Mesenchymal stem cell (in vitro differentiated cells and primary cell): Measurements from ENCODE around the gene DCAF10.
A peak's percentile ranks its signal among the peaks of the same experiment; 100 is the strongest.
"Not testable (repeated sequence)": the region's sequence is repeated elsewhere in the genome, so short reads cannot be mapped to it uniquely, and the experiment has no call there.

Experiments used
- DNase-seq: peaks from one replicate; pipeline ENCODE4 v3.0.0-alpha.2; 2013
- H2AFZ ChIP-seq: one replicate; pipeline ENCODE4 v1.6.1; 2013; ENCODE audit warnings: low read depth, mild to moderate bottlenecking, control low read depth, inconsistent platforms, low read length, moderate library complexity
- H2AK5ac ChIP-seq: 2 replicates; pipeline ENCODE4 v1.6.1; 2013; ENCODE audit warnings: low read length, moderate library complexity, mild to moderate bottlenecking, inconsistent platforms; ENCODE audit not compliant: severe bottlenecking
- H2BK120ac ChIP-seq: one replicate; pipeline ENCODE4 v1.6.1; 2013; ENCODE audit warnings: low read depth, mild to moderate bottlenecking, inconsistent platforms, low read length, moderate library complexity
- H2BK12ac ChIP-seq, 2 experiments: one replicate each; pipeline ENCODE4 v1.6.1; 2013; ENCODE audit warnings: inconsistent platforms in 2 of 2, low read length in 2 of 2, mild to moderate bottlenecking in 2 of 2, moderate library complexity in 2 of 2, control low read depth in 1 of 2
- H2BK15ac ChIP-seq: one replicate; pipeline ENCODE4 v1.6.1; 2013; ENCODE audit warnings: mild to moderate bottlenecking, low read depth, inconsistent platforms; ENCODE audit not compliant: poor library complexity, severe bottlenecking
- H2BK5ac ChIP-seq: 2 replicates; pipeline ENCODE4 v1.6.1; 2013; ENCODE audit warnings: low read depth, mild to moderate bottlenecking, low read length, control low read depth, inconsistent platforms; ENCODE audit not compliant: poor library complexity, severe bottlenecking
- H3K14ac ChIP-seq, 2 experiments: one replicate each; pipeline ENCODE4 v1.6.1; 2013; ENCODE audit warnings: inconsistent platforms in 2 of 2, low read length in 2 of 2, control low read depth in 1 of 2, mild to moderate bottlenecking in 1 of 2, moderate library complexity in 1 of 2
- H3K18ac ChIP-seq, 2 experiments: one replicate each; pipeline ENCODE4 v1.6.1; 2013; ENCODE audit warnings: inconsistent platforms in 2 of 2, low read length in 2 of 2, control low read depth in 1 of 2, low read depth in 1 of 2, mild to moderate bottlenecking in 1 of 2
- H3K23ac ChIP-seq, 2 experiments: one replicate each; pipeline ENCODE4 v1.6.1; 2013; ENCODE audit warnings: inconsistent platforms in 2 of 2, low read length in 2 of 2, mild to moderate bottlenecking in 2 of 2, moderate library complexity in 2 of 2, control low read depth in 1 of 2
- H3K27ac ChIP-seq: 2 replicates; pipeline ENCODE4 v1.5.1; 2013; ENCODE audit warnings: mild to moderate bottlenecking, moderate library complexity, low read length, control low read depth, inconsistent platforms; ENCODE audit not compliant: poor library complexity, severe bottlenecking
- H3K27me3 ChIP-seq, 2 experiments: 2 replicates each; pipeline versions ENCODE4 v1.6.1 to v1.7.0; 2013; ENCODE audit warnings: low read length in 2 of 2, mild to moderate bottlenecking in 2 of 2, moderate library complexity in 2 of 2, control low read depth in 1 of 2, inconsistent platforms in 1 of 2; ENCODE audit not compliant: control insufficient read depth in 1 of 2, insufficient read depth in 1 of 2
- H3K36me3 ChIP-seq, 2 experiments: 2 replicates each; pipeline versions ENCODE4 v1.6.1 to v1.7.0; 2013; ENCODE audit warnings: low read length in 2 of 2, control low read depth in 1 of 2, inconsistent platforms in 1 of 2, low read depth in 1 of 2, mild to moderate bottlenecking in 1 of 2; ENCODE audit not compliant: insufficient read depth in 2 of 2, control insufficient read depth in 1 of 2
- H3K4ac ChIP-seq, 2 experiments: one replicate each; pipeline ENCODE4 v1.6.1; 2013; ENCODE audit warnings: inconsistent platforms in 2 of 2, low read length in 2 of 2, mild to moderate bottlenecking in 2 of 2, moderate library complexity in 2 of 2, control low read depth in 1 of 2, low read depth in 1 of 2
- H3K4me1 ChIP-seq: 2 replicates; pipeline ENCODE4 v1.6.1; 2013; ENCODE audit warnings: low read depth, low read length, control low read depth; ENCODE audit not compliant: control insufficient read depth, insufficient read depth
- H3K4me2 ChIP-seq: 2 replicates; pipeline ENCODE4 v1.6.1; 2013; ENCODE audit warnings: low read length, mild to moderate bottlenecking, inconsistent platforms; ENCODE audit not compliant: poor library complexity, severe bottlenecking
- H3K4me3 ChIP-seq, 2 experiments: 2 replicates each; pipeline versions ENCODE4 v1.5.1 to v1.7.0; 2013; ENCODE audit warnings: low read length in 2 of 2, mild to moderate bottlenecking in 2 of 2, control low read depth in 1 of 2, low read depth in 1 of 2; ENCODE audit not compliant: insufficient read depth in 1 of 2
- H3K79me1 ChIP-seq: replicated peaks from 2 replicates; pipeline ENCODE4 v1.6.1; 2013; ENCODE audit warnings: mild to moderate bottlenecking, control low read depth, low read length, inconsistent platforms; ENCODE audit not compliant: poor library complexity, severe bottlenecking
- H3K9ac ChIP-seq: 2 replicates; pipeline ENCODE4 v1.7.0; 2013; ENCODE audit warnings: mild to moderate bottlenecking, low read length, moderate library complexity
- H3K9me3 ChIP-seq: 2 replicates; pipeline ENCODE4 v1.7.0; 2013; ENCODE audit warnings: mild to moderate bottlenecking, low read length; ENCODE audit not compliant: control insufficient read depth
- H4K8ac ChIP-seq: one replicate; pipeline ENCODE4 v1.6.1; 2013; ENCODE audit warnings: inconsistent platforms, mild to moderate bottlenecking, low read length, moderate library complexity
- H4K91ac ChIP-seq: one replicate; pipeline ENCODE4 v1.6.1; 2013; ENCODE audit warnings: mild to moderate bottlenecking, low read length, inconsistent platforms
- WGBS: methylation state at CpG from one replicate; pipeline ENCODE4 v1.1.7; 2013; ENCODE audit warnings: mixed read lengths; 5-methylcytosine and 5-hydroxymethylcytosine counted together

The DCAF10 gene

GRCh38 chr9:37801287-37801850, 772 bp downstream of the DCAF10 start:
- Histone ChIP-seq H4K8ac (peak overlapping the region; percentile 55), H2AK5ac (no peak overlapping the region), H3K27me3 (no peaks in the 10 kb centered on the region), H3K79me1 (peaks cover 4% of the 10 kb centered on the region), H3K36me3 (peaks cover 0 to 11% of the 10 kb centered on the region in 2 experiments), H2BK5ac (peak overlapping the region; percentile 73), H3K4ac (peak overlapping the region; percentile 91 to 94), H4K91ac (peak overlapping the region; percentile 59), H3K27ac (peak overlapping the region; percentile 64), H3K9me3 (no peaks in the 10 kb centered on the region), H3K14ac (peak overlapping the region in 1 of 2 experiments; percentile 93), H3K4me2 (peak overlapping the region; percentile 85), H3K4me1 (peaks cover 5% of the 10 kb centered on the region), H3K18ac (peak overlapping the region; percentile 94 to 98), H2AFZ (peak overlapping the region; percentile 84), H3K9ac (peak overlapping the region; percentile 91), H2BK12ac (peak overlapping the region in 1 of 2 experiments; percentile 63), H2BK120ac (peak overlapping the region; percentile 64), H3K23ac (peak overlapping the region; percentile 94 to 97), H2BK15ac (peak overlapping the region; percentile 23), H3K4me3 (peak overlapping the region; percentile 87 to 95)
- under 1% methylated on average over 42 of the region's 45 CpGs for WGBS
- peak; percentile 50 for DNase-seq

DNA sequence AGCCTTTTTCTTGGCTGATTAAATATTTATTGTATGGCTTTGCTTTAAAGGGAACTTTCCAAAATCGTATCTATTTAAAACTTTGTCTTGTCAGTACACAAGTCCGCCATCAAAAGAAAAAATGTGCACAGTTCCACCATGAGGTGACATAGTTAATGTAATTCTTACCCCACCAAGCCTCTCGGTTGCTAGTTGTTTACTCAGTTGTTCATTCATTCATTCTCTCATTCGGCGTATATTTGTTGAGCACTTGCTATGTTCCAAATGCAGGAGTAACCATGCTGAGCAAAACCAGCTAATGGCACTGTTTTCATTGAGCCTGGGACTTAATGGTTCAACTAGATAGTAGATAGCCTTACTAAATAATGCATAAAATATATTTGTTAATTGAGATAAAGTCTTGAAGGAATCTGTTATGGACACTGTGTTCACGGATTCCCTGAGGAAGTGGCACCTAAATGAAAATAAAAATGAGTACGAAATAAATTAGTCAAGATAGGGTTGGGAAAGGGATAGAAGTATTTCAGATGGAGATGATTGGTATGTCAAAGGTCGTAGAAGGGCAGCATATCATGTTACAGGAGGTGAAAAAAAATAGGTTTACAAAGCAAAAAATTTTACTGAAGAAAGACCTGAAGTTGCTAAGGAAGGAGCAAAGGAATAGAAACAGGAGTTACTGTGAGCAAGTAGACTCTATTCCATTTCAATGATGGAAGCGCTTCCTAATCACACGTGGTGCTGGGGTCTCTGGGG, 1.5 kb downstream of the DCAF10 start:
- no peak overlapping the region for H3K23ac ChIP-seq
- H3K4me2 ChIP-seq, result peak overlapping the region; percentile 85
- H2BK5ac ChIP-seq, result no peak overlapping the region
- no peak overlapping the region for H3K27ac ChIP-seq
- WGBS, result 60% methylated on average over 10 of the region's 10 CpGs
- H3K27me3 ChIP-seq, result no peaks in the 10 kb centered on the region
- no peak overlapping the region for H2BK12ac ChIP-seq
- peaks cover 5% of the 10 kb centered on the region for H3K4me1 ChIP-seq
- no peak overlapping the region for H3K14ac ChIP-seq
- no peak overlapping the region for H3K4ac ChIP-seq
- no peak overlapping the region for H4K8ac ChIP-seq
- no peak overlapping the region for H2AFZ ChIP-seq
- no peak overlapping the region for H2BK120ac ChIP-seq
- peak overlapping the region; percentile 91 for H3K9ac ChIP-seq
- H3K36me3 ChIP-seq, result peaks cover 0 to 5% of the 10 kb centered on the region in 2 experiments
- peak overlapping the region in 1 of 2 experiments; percentile 87 for H3K4me3 ChIP-seq
- H3K9me3 ChIP-seq, result no peaks in the 10 kb centered on the region
- no peak overlapping the region for H4K91ac ChIP-seq
- no peak overlapping the region for H2AK5ac ChIP-seq
- no peak for DNase-seq
- no peak overlapping the region for H3K18ac ChIP-seq
- no peak overlapping the region for H2BK15ac ChIP-seq
- peaks cover 4% of the 10 kb centered on the region for H3K79me1 ChIP-seq

DNA sequence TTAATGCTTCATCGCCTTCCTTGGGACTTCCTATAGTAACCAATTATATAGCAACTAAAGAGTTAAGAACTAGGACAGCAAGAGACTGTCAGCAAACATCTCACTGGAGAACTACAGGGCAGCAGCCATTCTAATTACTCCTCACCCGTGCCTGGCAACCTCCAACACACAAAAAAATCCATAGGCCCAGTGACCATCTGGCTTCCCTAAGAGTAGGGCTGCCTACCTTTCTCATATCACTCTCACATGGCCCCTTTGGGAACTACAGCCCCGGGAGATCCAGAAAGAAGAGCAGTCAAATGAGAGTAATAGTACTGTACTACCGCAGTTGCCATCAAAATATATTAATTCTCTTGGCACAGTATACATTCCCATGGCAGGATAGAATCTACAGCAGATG, 5.7 kb downstream of the DCAF10 start:
- H3K79me1 ChIP-seq, result peaks cover 15% of the 10 kb centered on the region
- H4K91ac ChIP-seq, result no peak overlapping the region
- H3K23ac ChIP-seq, result no peak overlapping the region
- H3K14ac ChIP-seq, result no peak overlapping the region
- no peaks in the 10 kb centered on the region for H3K27me3 ChIP-seq
- H3K4me3 ChIP-seq, result no peak overlapping the region
- H3K9me3 ChIP-seq, result no peaks in the 10 kb centered on the region
- no peak overlapping the region for H2BK15ac ChIP-seq
- no peak overlapping the region for H4K8ac ChIP-seq
- no peak overlapping the region for H3K27ac ChIP-seq
- H2BK5ac ChIP-seq, result no peak overlapping the region
- no peak overlapping the region for H3K4ac ChIP-seq
- H2BK12ac ChIP-seq, result no peak overlapping the region
- no peak overlapping the region for H3K9ac ChIP-seq
- peaks cover 3% of the 10 kb centered on the region for H3K4me1 ChIP-seq
- DNase-seq, result no peak
- WGBS, result 88% methylated on average over 2 of the region's 4 CpGs
- no peak overlapping the region for H3K18ac ChIP-seq
- H2AFZ ChIP-seq, result no peak overlapping the region
- peaks cover 3 to 8% of the 10 kb centered on the region in 2 experiments for H3K36me3 ChIP-seq
- no peak overlapping the region for H2BK120ac ChIP-seq
- H3K4me2 ChIP-seq, result no peak overlapping the region
- no peak overlapping the region for H2AK5ac ChIP-seq

GRCh38 chr9:37809676-37810075, 9.1 kb downstream of the DCAF10 start:
- over 99% methylated on average over 15 of the region's 15 CpGs for WGBS
- not testable (repeated sequence) for H3K14ac ChIP-seq, H2AK5ac ChIP-seq, H3K9me3 ChIP-seq, H3K27ac ChIP-seq, H4K91ac ChIP-seq, H3K27me3 ChIP-seq, H3K9ac ChIP-seq, H3K36me3 ChIP-seq, H3K23ac ChIP-seq, H2BK120ac ChIP-seq, H3K4me1 ChIP-seq, H3K4me3 ChIP-seq, H3K18ac ChIP-seq, DNase-seq, H4K8ac ChIP-seq, H3K4me2 ChIP-seq, H2BK12ac ChIP-seq, H3K4ac ChIP-seq, H2AFZ ChIP-seq, H2BK15ac ChIP-seq, H2BK5ac ChIP-seq
- peaks cover 20% of the 10 kb centered on the region for H3K79me1 ChIP-seq
